Adrenal gland (tissue), 12 donors: ENCODE measurements around the gene KCTD17. TPM values are rescaled to one million over a fixed set of nuclear protein-coding genes. Genes with fewer than 3 reads are reported as not detected.
"Not testable (repeated sequence)": the region's sequence is repeated elsewhere in the genome, so short reads cannot be mapped to it uniquely, and the experiment has no call there.

Experiments used
- DNase-seq, 7 donors: peaks; one replicate each; pipeline ENCODE4 v3.0.0-alpha.2; 2019 to 2020
- H3K27ac ChIP-seq, 5 donors: fragments of 200-600 bp; sonication (generic) in 4 of 5; 1 replicate in 3 of 5; 2 replicates in 2 of 5; pipeline versions ENCODE4 v1.5.1 to v1.8.0; 2016 to 2020; ENCODE audit warnings: mild to moderate bottlenecking in 1 of 5
- H3K27me3 ChIP-seq: fragments of 200-600 bp; 2 replicates; pipeline ENCODE4 v1.8.0; 2021
- H3K36me3 ChIP-seq, 2 donors: fragments of 200-600 bp; replicated peaks in 1 of 2; 1 replicate in 1 of 2; 2 replicates in 1 of 2; pipeline versions ENCODE4 v1.5.1 to v1.8.0; 2018 to 2022
- H3K4me1 ChIP-seq, 2 donors: fragments of 200-600 bp; replicated peaks in 1 of 2; 1 replicate in 1 of 2; 2 replicates in 1 of 2; pipeline versions ENCODE4 v1.5.1 to v1.8.0; 2018 to 2021
- H3K4me3 ChIP-seq, 4 donors: fragments of 200-600 bp; sonication (generic) in 3 of 4; one replicate each; pipeline ENCODE4 v1.5.1; 2016 to 2018
- H3K9me3 ChIP-seq, 3 donors: fragments of 200-600 bp; sonication (generic) in 1 of 3; replicated peaks in 1 of 3; 1 replicate in 2 of 3; 2 replicates in 1 of 3; pipeline versions ENCODE4 v1.5.1 to v1.8.0; 2016 to 2021
- CTCF ChIP-seq, 6 experiments: fragments of 450-650 bp in 4 of 6; fragments of 200-600 bp in 2 of 6; sonication (generic) in 1 of 6; IDR thresholded peaks; 1 replicate in 5 of 6; 2 replicates in 1 of 6; pipeline versions ENCODE4 v1.5.1 to v1.8.0; 2016 to 2021; ENCODE audit warnings: antibody characterized with exemption in 6 of 6, mild to moderate bottlenecking in 2 of 6, moderate library complexity in 1 of 6
- POLR2A ChIP-seq, 2 donors: fragments of 450-650 bp; IDR thresholded peaks; one replicate each; pipeline ENCODE4 v1.6.1; 2017; ENCODE audit warnings: antibody characterized with exemption in 2 of 2, mild to moderate bottlenecking in 2 of 2, moderate library complexity in 1 of 2
- WGBS, 4 donors: extraction: QIAGEN DNeasy Blood & Tissue Kit in 2 of 4; methylation state at CpG; one replicate each; pipeline versions ENCODE4 v1.1.5 to v1.1.7; 2013 to 2017; 5-methylcytosine and 5-hydroxymethylcytosine counted together
- intact Hi-C, 2 donors: fragments of 100-400 bp; cut with DNase I; formaldehyde crosslinking; loops; one replicate each; pipeline versions ENCODE4 v1.14.1 to v1.15.0; 2022 to 2023
- polyA plus RNA-seq, 3 donors: library from polyadenylated mRNA; stranded (reverse); fragments of 200-250 nt in 2 of 3; fragments of 350-450 nt in 1 of 3; fragmentation: Illumina TruSeq in 1 of 3; extraction: RNeasy Lipid Tissue Mini Kit (QIAGEN cat#74804) in 1 of 3; gene quantifications; one replicate each; pipeline ENCODE4 v1.2.3, GENCODE V29; 2013 to 2014
- total RNA-seq, 9 donors: library from RNA; depleted of rRNA in 4 of 9; stranded (reverse); fragments of >200 nt in 4 of 9; fragments of 120-200 nt in 1 of 9; fragmentation: NEBNext Ultra II Directional in 1 of 9; extraction: Animal tissue kit (Norgen Biotek cat#: 25700) in 1 of 9; gene quantifications; one replicate each; pipeline versions ENCODE4 v1.1.0 to v1.2.4, GENCODE V29; 2013 to 2023
- donor health status: healthy with polysubstance abuse.
- donor health status: Bipolar disorder and iron deficiency.
- donor health status: DM: yes; HTN: yes; CAD: no.
- donor health status: DM: no; HTN: no; CAD: no.
- donor health status: DM: no; HTN: no; CAD: no.
- donor health status: DM: yes; HTN: yes; CAD: no.

KCTD17 gene
- total and polyA plus RNA-seq, 12 donors, result 10.0 to 71.5 (median 27.0) TPM

- no peak for TF ChIP-seq POLR2A (IDR thresholded peaks at IDR 0.05)
- no peak for TF ChIP-seq CTCF (IDR thresholded peaks at IDR 0.05)
- 72 to 86% (median 77%) methylated on average over 7 to 9 of the region's 9 CpGs for WGBS, 4 donors
- no peak overlapping the region for H3K4me3 ChIP-seq
- intact Hi-C loops, result no loop called here
- DNase-seq, result no peak
- no peaks in the 10 kb centered on the region for H3K36me3 ChIP-seq
- H3K27ac ChIP-seq, result no peak overlapping the region
- H3K9me3 ChIP-seq, result no peaks in the 10 kb centered on the region
- no peaks in the 10 kb centered on the region for H3K4me1 ChIP-seq
- H3K27me3 ChIP-seq, result peaks cover 29% of the 10 kb centered on the region
Observed at GRCh38 chr22:37069719-37070118, 18.2 kb downstream of the KCTD17 start.

GRCh38 chr22:37070334-37070733 lies 18.8 kb downstream of the KCTD17 start:
- Histone ChIP-seq H3K36me3 (no peaks in the 10 kb centered on the region), H3K27me3 (peaks cover 29% of the 10 kb centered on the region), H3K9me3 (no peaks in the 10 kb centered on the region)

GRCh38 chr22:37070744-37071143 lies 19.2 kb downstream of the KCTD17 start:
- Histone ChIP-seq H3K27ac (no peak overlapping the region), H3K36me3 (no peaks in the 10 kb centered on the region), H3K9me3 (no peaks in the 10 kb centered on the region), H3K27me3 (peaks cover 29% of the 10 kb centered on the region), H3K4me1 (no peaks in the 10 kb centered on the region), H3K4me3 (no peak overlapping the region)
- intact Hi-C loops, result no loop called here
- 17 to 49% (median 43%) methylated on average over 1 to 9 of the region's 9 CpGs for WGBS, 4 donors
- no peak for DNase-seq
- TF ChIP-seq CTCF (IDR thresholded peaks at IDR 0.05) (no peak), POLR2A (IDR thresholded peaks at IDR 0.05) (no peak)

More at GRCh38 chr22:37070334-37070733, 18.8 kb downstream of the KCTD17 start:
- TF ChIP-seq POLR2A (IDR thresholded peaks at IDR 0.05) (no peak), CTCF (IDR thresholded peaks at IDR 0.05) (no peak)
- 43 to 71% (median 67%) methylated on average over 3 to 8 of the region's 8 CpGs for WGBS, 4 donors
- Histone ChIP-seq H3K4me1 (no peaks in the 10 kb centered on the region), H3K4me3 (no peak overlapping the region), H3K27ac (no peak overlapping the region)
- DNase-seq, result no peak
- intact Hi-C loops, result no loop called here

GRCh38 chr22:37071850-37072592 lies 20.5 kb downstream of the KCTD17 start:
- DNase-seq, H3K36me3 ChIP-seq, intact Hi-C loops, H3K4me1 ChIP-seq, H3K4me3 ChIP-seq, H3K27ac ChIP-seq, H3K9me3 ChIP-seq: not testable (repeated sequence)
- 86 to 94% (median 90%) methylated on average over 5 of the region's 5 CpGs for WGBS, 4 donors
- H3K27me3 ChIP-seq, result peaks cover 26% of the 10 kb centered on the region

GRCh38 chr22:37072673-37073072 lies 21.1 kb downstream of the KCTD17 start:
- H3K9me3 ChIP-seq, result no peaks in the 10 kb centered on the region
- WGBS, 4 donors, result 80 to 95% (median 86%) methylated on average over 8 of the region's 8 CpGs
- no peak overlapping the region for H3K27ac ChIP-seq
- H3K4me3 ChIP-seq, result no peak overlapping the region
- TF ChIP-seq CTCF (IDR thresholded peaks at IDR 0.05) (no peak), POLR2A (IDR thresholded peaks at IDR 0.05) (no peak)
- H3K27me3 ChIP-seq, result peaks cover 19% of the 10 kb centered on the region
- no peaks in the 10 kb centered on the region for H3K36me3 ChIP-seq
- intact Hi-C loops, result no loop called here
- H3K4me1 ChIP-seq, result no peaks in the 10 kb centered on the region
- no peak for DNase-seq
